SJCRH30 (cell line): ENCODE results near the gene DNAAF9. TPM values are rescaled to one million over a fixed set of nuclear protein-coding genes. Genes with fewer than 3 reads are reported as not detected.

Experiments
- DNase-seq, 2 experiments: peaks; one replicate each; pipeline ENCODE4 v3.0.0-alpha.2; 2015 to 2020
- H3K27ac ChIP-seq: fragments of 250-450 bp; sonication (Bioruptor Pico); 2 replicates; pipeline ENCODE4 v1.5.1; 2020; ENCODE audit warnings: mild to moderate bottlenecking, moderate library complexity
- H3K27me3 ChIP-seq: fragments of 250-450 bp; sonication (Bioruptor Pico); 2 replicates; pipeline ENCODE4 v1.5.1; 2020; ENCODE audit warnings: mild to moderate bottlenecking, moderate library complexity
- H3K36me3 ChIP-seq: fragments of 250-450 bp; sonication (Bioruptor Pico); 2 replicates; pipeline ENCODE4 v1.5.1; 2020; ENCODE audit warnings: mild to moderate bottlenecking, moderate library complexity
- H3K4me1 ChIP-seq: fragments of 250-450 bp; sonication (Bioruptor Pico); 2 replicates; pipeline ENCODE4 v1.5.1; 2020; ENCODE audit warnings: mild to moderate bottlenecking, moderate library complexity
- H3K4me3 ChIP-seq: fragments of 250-450 bp; sonication (Bioruptor Pico); 2 replicates; pipeline ENCODE4 v1.5.1; 2020; ENCODE audit warnings: mild to moderate bottlenecking, moderate library complexity
- H3K9me3 ChIP-seq: fragments of 250-450 bp; sonication (Bioruptor Pico); replicated peaks from 2 replicates; pipeline ENCODE4 v1.5.1; 2020; ENCODE audit warnings: mild to moderate bottlenecking, moderate library complexity
- total RNA-seq: library from RNA; depleted of rRNA; stranded (reverse); fragments of >200 nt; shearing (Covaris generic); gene quantifications from 2 replicates; pipeline ENCODE4 v1.2.3, GENCODE V29; 2014

The DNAAF9 gene
- total RNA-seq, 1 experiment from 2014 or later = 11.0 TPM

DNA sequence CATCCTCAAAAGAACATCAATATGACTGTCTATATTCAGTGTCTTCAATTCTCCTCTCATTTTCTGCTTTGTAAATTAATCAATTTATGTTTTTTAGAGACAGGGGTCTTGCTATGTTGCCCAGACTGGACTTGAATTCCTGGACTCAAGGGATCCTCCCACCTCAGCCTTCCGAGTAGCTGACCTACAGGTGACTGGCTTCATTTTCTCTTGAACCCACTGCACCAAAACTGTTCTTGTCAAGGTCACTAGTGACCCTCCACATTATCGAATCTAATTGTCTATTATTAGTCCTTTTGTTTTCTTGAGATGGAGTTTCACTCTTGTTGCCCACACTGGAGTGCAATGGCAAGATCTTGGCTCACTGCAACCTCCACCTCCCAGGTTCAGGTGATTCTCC, 3.7 kb downstream of the DNAAF9 start:
- H3K4me3 ChIP-seq = no peak overlapping the region

DNA sequence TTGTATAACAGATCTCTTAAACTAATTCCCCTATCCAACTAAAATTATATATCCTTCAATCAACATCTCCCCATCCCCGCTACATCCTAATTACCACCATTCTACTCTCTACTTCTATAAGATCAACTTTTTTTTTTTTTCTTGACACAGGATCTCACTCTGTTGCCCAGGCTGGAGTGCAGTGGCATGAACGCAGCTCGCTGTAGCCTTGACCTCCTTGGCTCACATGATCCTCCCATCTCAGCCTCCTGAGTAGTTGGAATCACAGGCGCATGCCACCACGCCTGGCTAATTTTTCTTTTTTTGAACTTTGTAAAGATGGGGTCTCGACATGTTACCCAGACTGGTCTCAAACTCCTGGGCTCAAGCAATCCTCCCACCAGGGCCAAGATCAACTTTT, 5.0 kb downstream of the DNAAF9 start:
- DNase-seq = no peak
- Histone ChIP-seq H3K27ac (no peak overlapping the region), H3K27me3 (no peaks in the 10 kb centered on the region), H3K4me1 (peaks cover 4% of the 10 kb centered on the region; the same call in 1 of the 2 replicates), H3K36me3 (no peaks in the 10 kb centered on the region), H3K9me3 (no peaks in the 10 kb centered on the region), H3K4me3 (no peak overlapping the region)

More for the DNA sequence above, 3.7 kb downstream of the DNAAF9 start:
- peaks cover 4% of the 10 kb centered on the region; the same call in 1 of the 2 replicates for H3K4me1 ChIP-seq
- no peaks in the 10 kb centered on the region for H3K36me3 ChIP-seq
- DNase-seq = no peak
- H3K27ac ChIP-seq = no peak overlapping the region
- H3K9me3 ChIP-seq = no peaks in the 10 kb centered on the region
- H3K27me3 ChIP-seq = no peaks in the 10 kb centered on the region

DNA sequence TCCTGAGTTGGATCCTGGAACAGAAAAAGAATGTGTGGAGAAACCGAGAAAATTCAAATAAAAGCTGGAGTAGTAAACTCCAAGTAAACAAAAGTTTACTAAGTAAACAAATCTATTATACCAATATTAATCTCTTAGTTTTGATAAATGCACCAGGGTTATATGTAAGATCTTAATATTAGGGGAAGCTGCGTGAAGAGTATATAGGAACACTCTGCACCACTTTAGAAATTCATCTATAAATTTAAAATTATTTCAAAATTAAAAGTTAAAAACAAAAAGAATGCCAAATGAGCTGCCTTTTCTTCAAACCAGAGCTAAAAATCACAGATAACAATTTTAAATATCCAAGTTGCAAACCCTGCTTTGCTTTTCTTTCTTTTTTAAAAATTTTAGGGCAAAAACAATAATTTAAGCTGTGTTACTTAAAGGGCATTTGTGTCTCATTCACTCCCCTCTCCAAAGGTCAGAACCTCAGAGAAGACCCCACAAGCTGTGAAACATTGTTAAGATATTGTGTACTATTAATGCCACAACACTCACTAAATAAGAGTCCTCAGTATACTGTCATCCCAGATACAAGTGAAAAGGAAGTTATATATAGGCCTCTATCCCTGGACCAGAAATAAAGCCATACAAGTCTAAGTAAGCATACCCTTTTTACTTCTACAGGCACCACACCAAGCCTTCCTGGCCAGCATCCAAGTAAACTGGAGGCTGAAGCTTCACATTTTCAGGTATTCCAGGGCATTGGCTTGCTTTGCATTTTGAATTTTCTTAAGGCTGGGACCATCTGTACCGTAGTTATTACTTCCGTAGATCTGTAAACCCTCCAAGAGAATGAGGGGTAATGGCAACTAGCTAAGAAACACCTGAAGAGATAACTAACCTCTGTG, 7.0 kb downstream of the DNAAF9 start:
- H3K9me3 ChIP-seq = no peaks in the 10 kb centered on the region; the same call in 1 of the 2 replicates
- H3K4me1 ChIP-seq = no peaks in the 10 kb centered on the region; the same call in 1 of the 2 replicates
- no peak overlapping the region for H3K4me3 ChIP-seq
- no peak overlapping the region for H3K27ac ChIP-seq
- H3K27me3 ChIP-seq = no peaks in the 10 kb centered on the region
- H3K36me3 ChIP-seq = no peaks in the 10 kb centered on the region
- DNase-seq = no peak

DNA sequence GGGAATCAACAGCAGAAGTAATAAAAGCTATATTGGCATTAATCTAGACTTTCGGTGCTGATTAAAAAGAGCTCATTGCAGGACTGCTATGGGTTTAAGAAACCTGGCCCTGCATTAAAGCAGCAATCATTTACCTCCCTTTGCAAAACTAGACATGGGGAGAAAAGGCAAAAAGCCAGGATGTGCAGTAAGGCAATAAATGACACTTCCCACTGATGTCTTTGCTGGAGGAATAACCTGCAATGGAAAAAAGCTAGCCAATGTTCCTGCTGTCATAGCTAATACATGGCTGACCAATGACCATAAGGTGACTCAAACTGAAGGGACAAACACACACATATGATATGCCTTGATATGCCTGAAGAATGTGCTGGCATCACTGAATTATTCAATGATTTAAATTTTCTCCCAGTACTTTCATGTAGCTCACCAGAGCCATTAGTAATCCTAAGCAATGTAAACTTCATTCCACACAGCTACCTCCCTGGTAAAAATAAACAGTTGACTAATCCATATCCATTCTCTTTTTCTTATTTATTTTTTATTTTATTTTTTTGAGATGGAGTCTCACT, 8.7 kb downstream of the DNAAF9 start:
- H3K27ac ChIP-seq = no peak overlapping the region

DNA sequence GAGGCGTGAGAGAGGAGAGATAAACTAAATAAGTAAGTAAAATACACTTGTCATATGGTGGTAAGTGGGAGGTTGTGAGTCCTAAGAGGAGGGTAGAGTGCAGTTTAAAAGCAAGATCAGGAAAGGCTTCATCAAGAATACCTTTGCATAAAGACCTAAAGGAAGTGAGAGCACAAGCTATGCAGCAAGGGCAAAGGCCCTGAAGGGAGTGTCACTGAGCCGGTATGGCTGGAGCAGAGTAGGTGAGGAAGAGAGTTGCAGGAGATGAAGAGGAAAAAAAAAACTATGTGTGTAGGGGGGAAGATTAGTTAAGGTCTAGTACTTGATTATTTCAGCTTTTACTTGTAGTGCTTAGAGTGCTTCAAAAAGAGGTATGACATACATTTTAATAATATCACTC, 11.0 kb downstream of the DNAAF9 start:
- Histone ChIP-seq H3K9me3 (no peaks in the 10 kb centered on the region; the same call in 1 of the 2 replicates), H3K4me1 (no peaks in the 10 kb centered on the region), H3K4me3 (no peak overlapping the region), H3K36me3 (no peaks in the 10 kb centered on the region), H3K27ac (no peak overlapping the region), H3K27me3 (no peaks in the 10 kb centered on the region)
- no peak for DNase-seq

More for the DNA sequence above, 8.7 kb downstream of the DNAAF9 start:
- DNase-seq = no peak
- H3K4me3 ChIP-seq = no peak overlapping the region
- H3K4me1 ChIP-seq = no peaks in the 10 kb centered on the region
- H3K27me3 ChIP-seq = no peaks in the 10 kb centered on the region
- no peaks in the 10 kb centered on the region; the same call in 1 of the 2 replicates for H3K9me3 ChIP-seq
- H3K36me3 ChIP-seq = no peaks in the 10 kb centered on the region

DNA sequence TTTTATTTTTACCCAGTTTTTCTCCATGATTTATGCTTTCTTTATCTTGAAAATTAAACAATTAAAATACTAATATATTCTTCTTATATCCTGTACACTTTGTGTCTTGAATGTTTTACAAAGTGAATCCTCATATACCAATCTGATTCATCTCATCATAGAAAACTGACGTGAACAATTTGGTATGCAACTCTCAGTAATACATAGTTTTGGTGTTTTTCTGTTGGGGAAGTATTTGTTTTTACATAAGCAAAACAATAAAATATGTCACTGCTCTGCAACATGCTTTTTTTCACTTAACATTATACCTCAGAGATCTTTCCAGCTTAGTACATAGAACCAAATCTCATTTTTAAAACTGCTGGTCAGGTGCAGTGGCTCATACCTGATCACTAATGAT, 14.7 kb downstream of the DNAAF9 start:
- Histone ChIP-seq H3K4me3 (no peak overlapping the region), H3K27me3 (no peaks in the 10 kb centered on the region), H3K4me1 (no peaks in the 10 kb centered on the region), H3K36me3 (0 out of 2 replicates have a peak, but pooled peaks cover 5% of the 10 kb centered on the region), H3K9me3 (peaks cover 4% of the 10 kb centered on the region; the same call in 1 of the 2 replicates), H3K27ac (no peak overlapping the region)
- DNase-seq = no peak

- Histone ChIP-seq H3K4me3 (no peak overlapping the region), H3K9me3 (peaks cover 8% of the 10 kb centered on the region; the same call in 1 of the 2 replicates), H3K4me1 (no peaks in the 10 kb centered on the region), H3K36me3 (peaks cover 8% of the 10 kb centered on the region; the same call in 1 of the 2 replicates), H3K27ac (no peak overlapping the region), H3K27me3 (no peaks in the 10 kb centered on the region)
- no peak for DNase-seq
These were observed 16.6 kb downstream of the DNAAF9 start for GRCh38 chr20:3390759-3391425.

DNA sequence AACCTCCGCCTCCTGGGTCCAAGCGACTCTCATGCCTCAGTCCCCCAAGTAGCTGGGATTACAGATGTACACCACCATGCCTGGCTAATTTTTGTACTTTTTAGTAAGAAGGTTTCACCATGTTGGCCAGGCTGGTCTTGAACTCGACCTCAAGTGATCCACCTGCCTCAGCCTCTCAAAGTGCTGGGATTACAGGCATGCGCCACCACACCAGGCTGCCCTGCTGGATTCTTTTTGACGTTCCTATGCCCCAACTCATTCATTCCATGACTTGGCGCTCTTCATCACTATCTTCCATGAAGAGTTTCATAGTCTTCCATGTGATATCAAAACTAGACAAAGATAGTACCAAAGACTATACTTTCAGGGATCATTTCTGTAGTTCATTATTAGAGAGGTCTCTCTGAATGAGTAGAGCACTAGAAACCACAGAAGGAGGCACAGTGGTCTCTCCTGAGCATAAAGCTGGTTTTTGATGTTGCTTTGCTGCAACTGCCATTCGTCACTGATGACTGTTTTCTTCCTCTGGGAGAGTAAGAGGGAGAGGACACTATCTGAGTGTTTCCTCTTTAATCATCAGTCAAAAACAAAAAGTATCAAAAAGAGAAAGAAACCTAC, 23.5 kb downstream of the DNAAF9 start:
- Histone ChIP-seq H3K4me1 (no peaks in the 10 kb centered on the region), H3K27ac (no peak overlapping the region), H3K9me3 (0 out of 2 replicates have a peak, but pooled peaks cover 13% of the 10 kb centered on the region), H3K27me3 (no peaks in the 10 kb centered on the region), H3K36me3 (peaks cover 10% of the 10 kb centered on the region; the same call in 1 of the 2 replicates), H3K4me3 (no peak overlapping the region)
- no peak for DNase-seq

DNA sequence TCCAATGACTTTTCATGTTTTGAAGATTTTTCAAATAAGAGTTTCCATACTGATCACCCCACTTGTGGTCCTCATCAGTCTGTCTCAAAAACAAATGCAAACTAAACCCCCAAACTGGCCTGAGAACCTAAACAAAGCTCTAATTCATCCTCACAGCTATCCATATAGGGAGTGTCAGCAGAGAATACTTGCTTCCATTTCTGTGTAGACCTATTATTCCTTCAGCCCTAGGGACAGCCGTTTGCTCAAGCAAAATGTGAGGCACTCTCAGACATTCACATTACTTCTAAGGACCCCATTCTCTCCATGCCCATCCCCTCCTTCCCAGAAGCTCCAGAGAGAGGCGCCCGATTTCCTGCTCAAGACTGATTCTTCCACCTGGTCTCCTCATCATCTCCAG, 24.6 kb downstream of the DNAAF9 start:
- H3K4me3 ChIP-seq = no peak overlapping the region
- H3K36me3 ChIP-seq = peaks cover 15% of the 10 kb centered on the region; the same call in 1 of the 2 replicates
- no peaks in the 10 kb centered on the region for H3K27me3 ChIP-seq
- no peak overlapping the region for H3K27ac ChIP-seq
- DNase-seq = no peak
- H3K4me1 ChIP-seq = no peaks in the 10 kb centered on the region
- 0 out of 2 replicates have a peak, but pooled peaks cover 9% of the 10 kb centered on the region for H3K9me3 ChIP-seq

DNA sequence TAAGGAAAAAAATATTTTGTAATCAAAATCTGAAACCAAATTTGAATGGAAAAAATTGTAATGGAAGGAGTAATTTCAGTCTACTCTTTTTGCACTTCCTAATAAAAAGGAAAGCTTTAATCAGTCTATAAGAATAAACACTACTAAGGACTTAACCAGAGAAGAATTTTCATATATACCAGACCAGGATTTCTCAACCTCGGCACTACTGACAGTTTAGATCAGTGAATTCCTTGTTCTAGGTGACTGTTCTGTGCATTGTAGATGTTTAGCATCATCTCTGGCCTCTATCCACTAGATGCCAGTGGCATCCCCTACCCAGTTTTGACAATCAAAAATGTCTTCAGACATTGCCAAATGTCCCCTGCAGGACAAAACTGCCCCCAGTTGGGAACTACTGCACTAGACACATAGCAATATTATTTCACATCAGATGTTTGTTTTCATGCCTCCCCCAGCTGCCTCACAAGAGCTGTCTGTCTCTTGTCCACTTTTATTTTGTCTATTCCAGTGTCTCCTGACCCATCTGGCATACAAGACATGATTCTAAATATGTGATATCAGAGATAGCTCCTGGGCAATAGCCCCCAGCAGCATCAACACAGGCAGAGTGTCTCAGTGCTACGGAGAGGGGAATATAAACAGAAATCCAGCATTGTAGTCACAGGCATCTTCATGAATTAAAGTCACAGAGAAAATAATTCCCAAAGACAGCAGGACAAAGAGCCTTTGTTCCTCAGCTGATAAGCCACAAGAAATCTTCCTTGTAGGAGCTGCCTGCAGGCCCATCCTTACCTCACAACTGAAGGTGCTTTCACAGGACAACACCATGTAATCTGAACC, 27.0 kb downstream of the DNAAF9 start:
- no peak for DNase-seq
- Histone ChIP-seq H3K4me3 (no peak overlapping the region), H3K27me3 (no peaks in the 10 kb centered on the region), H3K27ac (no peak overlapping the region), H3K4me1 (no peaks in the 10 kb centered on the region), H3K9me3 (0 out of 2 replicates have a peak, but pooled peaks cover 4% of the 10 kb centered on the region), H3K36me3 (peaks cover 15% of the 10 kb centered on the region; the same call in 1 of the 2 replicates)

GRCh38 chr20:3378138-3378537, 29.3 kb downstream of the DNAAF9 start:
- no peak overlapping the region for H3K4me3 ChIP-seq
- H3K36me3 ChIP-seq = peaks cover 36% of the 10 kb centered on the region
- H3K9me3 ChIP-seq = no peaks in the 10 kb centered on the region
- no peaks in the 10 kb centered on the region for H3K4me1 ChIP-seq
- H3K27ac ChIP-seq = no peak overlapping the region
- no peak for DNase-seq
- no peaks in the 10 kb centered on the region for H3K27me3 ChIP-seq

- DNase-seq = no peak
- Histone ChIP-seq H3K9me3 (no peaks in the 10 kb centered on the region), H3K27ac (no peak overlapping the region), H3K36me3 (peaks cover 41% of the 10 kb centered on the region), H3K4me3 (no peak overlapping the region), H3K27me3 (no peaks in the 10 kb centered on the region), H3K4me1 (no peaks in the 10 kb centered on the region)
These were observed 29.8 kb downstream of the DNAAF9 start for GRCh38 chr20:3377644-3378043.

- H3K36me3 ChIP-seq = peaks cover 57% of the 10 kb centered on the region
- H3K4me1 ChIP-seq = no peaks in the 10 kb centered on the region
- no peak for DNase-seq
- H3K9me3 ChIP-seq = no peaks in the 10 kb centered on the region
- H3K27ac ChIP-seq = no peak overlapping the region
- H3K27me3 ChIP-seq = no peaks in the 10 kb centered on the region
- H3K4me3 ChIP-seq = no peak overlapping the region
These were observed 33.2 kb downstream of the DNAAF9 start for GRCh38 chr20:3374296-3374695.

DNA sequence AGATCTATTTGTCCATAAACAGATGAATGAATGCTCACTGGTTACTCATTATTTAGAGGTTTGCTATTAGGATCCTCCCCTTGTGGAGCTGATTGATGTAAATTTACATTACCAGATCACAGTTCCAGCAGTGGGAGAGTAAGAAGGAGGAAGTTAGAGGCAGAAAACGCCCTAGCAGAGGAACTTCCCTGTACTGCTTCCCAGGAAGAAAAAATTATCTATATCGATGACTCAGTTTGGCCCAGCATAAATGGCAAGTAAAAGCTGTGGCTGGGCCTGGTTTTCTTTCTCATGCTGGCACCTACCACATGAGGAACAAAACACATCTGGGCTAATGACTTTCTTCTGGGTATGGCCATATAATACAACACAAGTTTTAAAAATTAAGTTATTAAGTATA, 35.7 kb downstream of the DNAAF9 start:
- Histone ChIP-seq H3K4me3 (no peak overlapping the region), H3K4me1 (no peaks in the 10 kb centered on the region), H3K27me3 (no peaks in the 10 kb centered on the region), H3K9me3 (no peaks in the 10 kb centered on the region), H3K27ac (no peak overlapping the region), H3K36me3 (peaks cover 50% of the 10 kb centered on the region)
- no peak for DNase-seq
